Stimulated activated CD4-positive, alpha-beta T cell treated with anti-CD3 and anti-CD28 coated beads, Interleukin-4, amount 100 ng/mL, for 4 hours (primary cell): Measurements from ENCODE around the gene ABCC10.
A peak's percentile ranks its signal among the peaks of the same experiment; 100 is the strongest.
"Not testable (repeated sequence)": the region's sequence is repeated elsewhere in the genome, so short reads cannot be mapped to it uniquely, and the experiment has no call there.

Source experiments
- DNase-seq, 2 experiments: peaks; one replicate each; pipeline ENCODE4 v3.0.0-alpha.2; 2020

ABCC10 gene

GRCh38 chr6:43427406-43428111, at the start of gene ABCC10:
Gene ABCC10, plus strand, starts transcription at chr6:43427541. Its CDS starts 438 bp downstream, at chr6:43427979.
- peak; percentile 89 to 93 for DNase-seq

- no peak for DNase-seq
These were observed 49.6 kb upstream of the ABCC10 start for GRCh38 chr6:43377710-43378229.

GRCh38 chr6:43378631-43379030, 48.7 kb upstream of the ABCC10 start:
- no peak for DNase-seq

- DNase-seq = not testable (repeated sequence)
These were observed 46.5 kb upstream of the ABCC10 start for GRCh38 chr6:43380858-43381257.

- DNase-seq = no peak
These were observed 44.2 kb upstream of the ABCC10 start for GRCh38 chr6:43383021-43383667.

- no peak for DNase-seq
These were observed 40.8 kb upstream of the ABCC10 start for GRCh38 chr6:43386492-43386891.

- DNase-seq = no peak
These were observed 37.5 kb upstream of the ABCC10 start for GRCh38 chr6:43389730-43390295.

GRCh38 chr6:43390753-43391439, 36.4 kb upstream of the ABCC10 start:
- DNase-seq = not testable (repeated sequence)

- DNase-seq = peak in 1 of 2 experiments; percentile 20
These were observed 35.8 kb upstream of the ABCC10 start for GRCh38 chr6:43391440-43392031.

- DNase-seq = not testable (repeated sequence)
These were observed 34.2 kb upstream of the ABCC10 start for GRCh38 chr6:43393133-43393532.

- DNase-seq = no peak
These were observed 33.7 kb upstream of the ABCC10 start for GRCh38 chr6:43393602-43394001.

- no peak for DNase-seq
These were observed 32.4 kb upstream of the ABCC10 start for GRCh38 chr6:43394982-43395381.

GRCh38 chr6:43395776-43396175, 31.6 kb upstream of the ABCC10 start:
- no peak for DNase-seq

GRCh38 chr6:43396408-43397149, 30.8 kb upstream of the ABCC10 start:
- no peak for DNase-seq

GRCh38 chr6:43399932-43400487, 27.3 kb upstream of the ABCC10 start:
- DNase-seq = no peak

GRCh38 chr6:43401730-43402129, 25.6 kb upstream of the ABCC10 start:
- no peak for DNase-seq

- DNase-seq = no peak
These were observed 24.5 kb upstream of the ABCC10 start for GRCh38 chr6:43402820-43403219.

GRCh38 chr6:43405354-43405753, 22.0 kb upstream of the ABCC10 start:
- no peak for DNase-seq

GRCh38 chr6:43407296-43407695, 20.0 kb upstream of the ABCC10 start:
- DNase-seq = no peak

- DNase-seq = no peak
These were observed 19.1 kb upstream of the ABCC10 start for GRCh38 chr6:43408259-43408658.

GRCh38 chr6:43410776-43411175, 16.6 kb upstream of the ABCC10 start:
- not testable (repeated sequence) for DNase-seq

- no peak for DNase-seq
These were observed 14.8 kb upstream of the ABCC10 start for GRCh38 chr6:43412541-43412940.
